Hepatocyte (in vitro differentiated cells): ENCODE measurements around the gene ATP10D. TPM values are rescaled to one million over a fixed set of nuclear protein-coding genes. Genes with fewer than 3 reads are reported as not detected.

Source experiments
- DNase-seq: peaks from one replicate; pipeline ENCODE4 v3.0.0-alpha.2; 2016; ENCODE audit warnings: low spot score
- H2AFZ ChIP-seq: fragments of 200-600 bp; sonication (generic); 2 replicates; pipeline ENCODE4 v1.6.0; 2016; ENCODE audit warnings: antibody characterized with exemption, mild to moderate bottlenecking
- H3K27ac ChIP-seq: fragments of 200-600 bp; sonication (generic); 2 replicates; pipeline ENCODE4 v1.5.1; 2016; ENCODE audit warnings: mild to moderate bottlenecking
- H3K27me3 ChIP-seq: fragments of 200-600 bp; sonication (generic); 2 replicates; pipeline ENCODE4 v1.6.1; 2016
- H3K36me3 ChIP-seq: fragments of 200-600 bp; sonication (generic); replicated peaks from 2 replicates; pipeline ENCODE4 v1.5.1; 2016; ENCODE audit warnings: low read depth; ENCODE audit not compliant: insufficient read depth
- H3K4me1 ChIP-seq: fragments of 200-600 bp; sonication (generic); 2 replicates; pipeline ENCODE4 v1.5.1; 2016; ENCODE audit warnings: mild to moderate bottlenecking, moderate library complexity; ENCODE audit not compliant: insufficient read depth
- H3K4me2 ChIP-seq: fragments of 200-600 bp; sonication (generic); 2 replicates; pipeline ENCODE4 v1.6.0; 2016
- H3K4me3 ChIP-seq: fragments of 200-600 bp; sonication (generic); 2 replicates; pipeline ENCODE4 v1.5.1; 2016; ENCODE audit warnings: mild to moderate bottlenecking
- H3K79me2 ChIP-seq: fragments of 200-600 bp; sonication (generic); 2 replicates; pipeline ENCODE4 v1.6.0; 2017; ENCODE audit warnings: mild to moderate bottlenecking
- H3K9me2 ChIP-seq: fragments of 200-600 bp; sonication (generic); replicated peaks from 2 replicates; pipeline ENCODE4 v1.6.0; 2017; ENCODE audit warnings: mild to moderate bottlenecking; ENCODE audit not compliant: insufficient read depth
- H3K9me3 ChIP-seq: fragments of 200-600 bp; sonication (generic); 2 replicates; pipeline ENCODE4 v1.5.1; 2016; ENCODE audit warnings: low read depth, mild to moderate bottlenecking
- H4K20me1 ChIP-seq: fragments of 200-600 bp; sonication (generic); 2 replicates; pipeline ENCODE4 v1.6.0; 2016; ENCODE audit warnings: mild to moderate bottlenecking; ENCODE audit not compliant: insufficient read depth, poor library complexity, severe bottlenecking
- CTCF ChIP-seq: fragments of 200-600 bp; sonication (generic); IDR thresholded peaks from 2 replicates; pipeline ENCODE4 v1.5.1; 2016; ENCODE audit warnings: antibody characterized with exemption, mild to moderate bottlenecking; ENCODE audit not compliant: poor library complexity
- EZH2 ChIP-seq: fragments of 200-600 bp; sonication (generic); IDR thresholded peaks from 2 replicates; pipeline ENCODE4 v1.6.1; 2016; ENCODE audit warnings: antibody characterized with exemption, mild to moderate bottlenecking, borderline replicate concordance
- EZH2phosphoT487 ChIP-seq: fragments of 200-600 bp; sonication (generic); IDR thresholded peaks from one replicate; pipeline ENCODE4 v1.6.1; 2018; ENCODE audit warnings: antibody characterized with exemption, mild to moderate bottlenecking, low read depth, moderate library complexity; ENCODE audit not compliant: unreplicated experiment, severe bottlenecking
- WGBS: methylation state at CpG from one replicate; pipeline ENCODE4 v1.1.6; 2016; ENCODE audit warnings: low lambda C conversion rate; ENCODE audit errors: missing lambda C conversion rate; 5-methylcytosine and 5-hydroxymethylcytosine counted together
- polyA plus RNA-seq: library from polyadenylated mRNA; unstranded; fragments of >200 nt; fragmentation: Nextera tagmentation; extraction: Ambion mirVana; gene quantifications from 2 replicates; pipeline ENCODE4 v1.2.1, GENCODE V29; 2016
- total RNA-seq: library from RNA; depleted of rRNA; stranded (reverse); fragments of >200 nt; gene quantifications from 2 replicates; pipeline ENCODE4 v1.2.3, GENCODE V29; 2014

The ATP10D gene
- total and polyA plus RNA-seq, 2 experiments from 2014 or later = 8.0 to 14.7 TPM

GRCh38 chr4:47561331-47561730, 76.3 kb downstream of the ATP10D start:
- Histone ChIP-seq H3K27ac (no peak overlapping the region), H2AFZ (no peak overlapping the region), H3K9me3 (no peaks in the 10 kb centered on the region), H3K79me2 (no peaks in the 10 kb centered on the region), H3K36me3 (no peaks in the 10 kb centered on the region), H3K4me3 (no peak overlapping the region), H3K9me2 (no peaks in the 10 kb centered on the region), H4K20me1 (no peaks in the 10 kb centered on the region), H3K4me2 (no peak overlapping the region), H3K27me3 (no peaks in the 10 kb centered on the region), H3K4me1 (no peaks in the 10 kb centered on the region)
- peak; percentile 34 for DNase-seq
- TF ChIP-seq CTCF = no peak
- no peak for TF ChIP-seq EZH2phosphoT487
- no peak for TF ChIP-seq EZH2
- WGBS = 73% methylated on average over 1 of the region's 1 CpG

- Histone ChIP-seq H2AFZ (no peak overlapping the region), H4K20me1 (no peaks in the 10 kb centered on the region), H3K4me2 (no peak overlapping the region), H3K4me3 (no peak overlapping the region), H3K79me2 (no peaks in the 10 kb centered on the region), H3K9me3 (no peaks in the 10 kb centered on the region), H3K27ac (no peak overlapping the region), H3K9me2 (no peaks in the 10 kb centered on the region), H3K27me3 (no peaks in the 10 kb centered on the region), H3K4me1 (no peaks in the 10 kb centered on the region), H3K36me3 (no peaks in the 10 kb centered on the region)
- WGBS = 62% methylated on average over 3 of the region's 3 CpGs
- TF ChIP-seq EZH2 (no peak), EZH2phosphoT487 (no peak), CTCF (no peak)
- no peak for DNase-seq
Observed at GRCh38 chr4:47562297-47562696, 77.2 kb downstream of the ATP10D start.

GRCh38 chr4:47566566-47566965, 81.5 kb downstream of the ATP10D start:
- H3K27me3 ChIP-seq = no peaks in the 10 kb centered on the region
- WGBS = 80% methylated on average over 2 of the region's 2 CpGs
- H3K9me2 ChIP-seq = no peaks in the 10 kb centered on the region
- no peaks in the 10 kb centered on the region for H3K79me2 ChIP-seq
- no peak for DNase-seq
- TF ChIP-seq EZH2 (no peak), EZH2phosphoT487 (no peak), CTCF (no peak)
- H3K27ac ChIP-seq = no peak overlapping the region
- no peaks in the 10 kb centered on the region for H3K9me3 ChIP-seq
- H3K4me1 ChIP-seq = no peaks in the 10 kb centered on the region
- no peak overlapping the region for H2AFZ ChIP-seq
- H3K36me3 ChIP-seq = no peaks in the 10 kb centered on the region
- no peaks in the 10 kb centered on the region for H4K20me1 ChIP-seq
- H3K4me2 ChIP-seq = no peak overlapping the region
- no peak overlapping the region for H3K4me3 ChIP-seq

- H3K4me3 ChIP-seq = no peak overlapping the region
- no peaks in the 10 kb centered on the region for H3K9me3 ChIP-seq
- H2AFZ ChIP-seq = no peak overlapping the region
- TF ChIP-seq EZH2phosphoT487 (no peak), CTCF (no peak), EZH2 (no peak)
- no peak for DNase-seq
- no peaks in the 10 kb centered on the region for H3K79me2 ChIP-seq
- no peaks in the 10 kb centered on the region for H3K9me2 ChIP-seq
- H4K20me1 ChIP-seq = no peaks in the 10 kb centered on the region
- H3K4me2 ChIP-seq = no peak overlapping the region
- H3K4me1 ChIP-seq = no peaks in the 10 kb centered on the region
- no peaks in the 10 kb centered on the region for H3K27me3 ChIP-seq
- H3K27ac ChIP-seq = no peak overlapping the region
- no peaks in the 10 kb centered on the region for H3K36me3 ChIP-seq
Observed at GRCh38 chr4:47566969-47567368, 81.9 kb downstream of the ATP10D start.
